Activated naive CD8-positive, alpha-beta T cell treated with anti-CD3 and anti-CD28 coated beads, Interleukin-2, amount 50 U/mL, for 16 hours (primary cell): Measurements from ENCODE around the gene WSB2.
"Not testable (repeated sequence)": the region's sequence is repeated elsewhere in the genome, so short reads cannot be mapped to it uniquely, and the experiment has no call there.

Experiments
- DNase-seq: peaks from one replicate; pipeline ENCODE4 v3.0.0-alpha.2; 2020; ENCODE audit warnings: low read depth, low spot score

Gene WSB2

DNA sequence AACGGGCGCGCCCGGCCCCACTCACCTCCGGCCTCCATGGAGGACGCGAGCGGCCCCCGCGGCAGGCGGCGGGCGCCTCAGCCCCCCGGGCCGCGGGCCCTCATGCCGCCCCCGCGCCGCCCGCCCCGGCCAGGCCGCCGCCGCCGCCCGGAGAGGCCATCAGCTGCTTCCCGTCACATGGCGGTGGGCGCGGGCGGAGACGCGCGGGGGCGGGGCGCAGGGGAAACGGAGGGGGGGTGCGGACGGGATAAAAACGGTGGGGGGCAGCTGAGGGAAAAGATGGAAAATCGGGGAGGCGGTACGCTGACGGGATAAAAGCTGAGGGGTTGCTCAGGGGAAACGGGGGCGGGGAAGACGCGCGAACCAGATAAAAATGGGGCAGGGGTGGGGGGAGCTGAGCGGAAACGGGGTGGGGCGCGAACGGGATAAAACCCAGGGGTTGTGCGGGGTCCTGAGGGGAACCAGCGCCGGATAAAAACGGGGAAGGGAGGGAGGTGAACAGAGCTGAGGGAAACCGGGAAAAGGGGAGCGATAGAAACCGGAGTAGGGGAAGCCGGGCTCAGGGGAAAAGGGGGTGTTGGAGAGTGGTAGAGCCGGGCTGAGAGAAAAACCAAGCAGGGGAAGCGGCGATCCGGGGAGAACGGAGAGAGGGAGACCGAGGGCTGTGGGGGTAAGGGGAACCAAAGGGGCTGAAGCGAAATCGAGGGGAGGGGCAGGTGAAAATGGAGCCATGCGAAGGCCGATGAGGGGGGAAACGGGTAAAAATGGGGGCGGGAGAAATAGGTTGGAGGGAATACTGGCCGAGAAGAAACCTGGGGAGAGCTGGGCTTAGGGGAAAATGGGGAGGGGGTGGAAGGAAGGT, at the start of gene WSB2:
Gene WSB2 (minus strand): TSS at position 169 of the 862 bp plus-strand sequence. CDS start 131 bp downstream, at position 38.
- DNase-seq = peak; percentile 7

DNA sequence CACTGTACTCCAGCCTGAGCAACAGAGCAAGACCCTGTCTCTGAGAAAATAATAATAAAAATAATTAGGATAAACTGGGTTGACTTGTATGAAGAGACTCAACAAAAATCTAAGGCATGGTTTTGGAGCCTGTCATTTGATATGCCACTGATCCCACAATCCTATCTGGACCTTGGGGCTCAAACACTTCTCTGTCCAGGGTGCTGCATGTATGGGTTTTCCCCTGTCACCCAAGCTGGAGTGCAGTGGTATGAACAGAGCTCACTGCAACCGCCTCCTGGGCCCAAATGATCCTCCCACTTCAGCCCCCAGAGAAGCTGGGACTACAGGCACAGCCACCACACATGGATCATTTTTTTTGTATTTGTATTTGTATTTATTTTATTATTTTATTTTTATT, 48.1 kb upstream of the WSB2 start:
- DNase-seq = no peak

DNA sequence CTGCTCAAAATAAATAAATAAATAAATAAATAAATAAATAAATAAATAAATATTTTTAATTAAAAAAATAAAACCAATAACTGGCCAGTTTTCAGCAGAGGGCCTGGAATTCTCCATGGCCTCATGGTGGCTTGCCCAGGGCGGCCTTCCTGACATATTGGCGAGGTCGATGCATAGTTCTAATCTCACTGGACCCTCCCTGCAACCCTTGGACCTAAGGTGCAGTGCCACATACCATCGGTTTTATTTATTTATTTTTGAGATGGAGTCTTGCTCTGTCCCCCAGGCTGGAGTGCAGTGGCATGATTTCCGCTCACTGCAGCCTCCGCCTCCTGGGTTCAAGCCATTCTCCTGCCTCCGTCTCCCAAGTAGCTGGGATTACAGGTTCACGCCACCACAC, 46.7 kb upstream of the WSB2 start:
- DNase-seq = no peak

DNA sequence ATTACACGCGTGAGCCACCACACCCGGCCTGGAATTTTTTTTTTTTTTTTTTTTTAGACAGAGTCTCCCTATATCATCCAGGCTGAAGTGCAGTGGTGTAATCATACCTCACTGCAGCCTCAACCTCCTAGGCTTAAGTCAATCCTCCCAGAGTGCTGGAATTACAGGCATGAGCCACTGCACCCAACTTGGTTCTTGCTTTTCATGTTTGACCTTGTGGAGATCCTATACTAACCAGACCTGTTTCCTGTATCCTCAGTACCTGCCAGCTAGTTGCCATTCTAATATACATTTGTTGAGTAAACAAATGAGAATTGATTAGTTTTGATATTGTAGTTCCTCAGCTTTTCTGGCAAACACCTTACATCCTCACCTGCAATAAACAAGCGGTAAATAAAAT, 46.0 kb upstream of the WSB2 start:
- no peak for DNase-seq

DNA sequence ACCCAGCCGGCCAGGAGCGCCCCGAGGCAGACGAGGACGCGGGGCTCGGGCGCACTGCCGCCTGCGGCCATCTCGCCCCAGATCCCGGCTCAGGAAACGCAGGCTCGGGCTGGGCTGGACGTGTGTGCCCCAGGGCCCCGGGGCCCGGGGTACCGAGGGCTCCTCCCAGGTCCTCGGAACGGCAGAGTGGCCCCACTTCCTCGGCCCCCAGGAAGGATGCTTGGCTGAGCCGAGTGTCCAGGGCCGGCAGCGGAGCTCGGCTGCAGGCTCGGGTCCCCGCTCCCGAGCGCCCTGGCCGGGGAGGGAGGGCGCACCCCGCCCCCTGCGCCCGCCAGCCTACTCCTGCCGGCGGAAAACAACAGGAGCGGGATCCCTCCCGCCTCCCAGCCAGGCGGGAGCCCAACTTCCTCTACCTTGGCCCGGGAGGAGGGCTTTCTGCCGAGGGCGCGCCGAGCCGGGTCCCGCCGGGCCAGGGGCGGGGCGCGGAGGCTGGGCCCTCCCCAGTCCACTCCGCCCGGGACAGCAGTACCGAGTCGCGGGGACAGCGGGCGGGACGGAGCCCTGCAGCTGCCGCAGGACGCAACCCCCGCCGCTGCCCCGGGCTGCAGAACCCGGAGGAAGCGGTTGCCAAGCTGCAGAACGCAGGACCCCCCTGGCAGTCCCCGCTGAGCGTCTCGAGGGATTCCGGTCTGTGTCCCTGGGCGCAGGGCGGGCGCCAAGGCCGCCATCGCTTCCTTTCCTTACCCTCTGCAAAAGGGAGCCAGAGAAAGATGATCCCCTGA, 42.8 kb upstream of the WSB2 start, which contains the start of gene VSIG10:
Gene VSIG10 (minus strand): TSS at position 411 of the 782 bp plus-strand sequence. CDS start 340 bp downstream, at position 71.
- no peak for DNase-seq

DNA sequence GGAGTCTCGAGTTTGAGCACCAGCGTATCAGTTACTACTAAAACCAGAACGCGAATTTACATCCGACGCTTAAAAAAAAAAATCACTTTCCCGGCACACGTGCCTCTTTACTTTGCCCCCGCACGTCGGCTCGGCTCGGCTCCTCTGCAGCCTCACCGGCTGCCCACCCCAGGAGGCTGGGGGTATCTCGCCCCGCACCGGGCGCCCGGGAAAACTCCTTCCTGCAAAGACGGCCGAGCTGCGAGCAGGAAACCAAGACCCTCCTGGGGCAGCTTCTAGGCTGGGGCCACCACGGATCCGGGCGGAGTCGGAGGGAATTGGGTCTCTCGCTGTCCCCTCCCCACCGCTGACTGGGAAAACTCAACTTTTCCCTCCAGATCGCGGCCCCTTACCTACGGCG, 42.2 kb upstream of the WSB2 start:
- DNase-seq = no peak

DNA sequence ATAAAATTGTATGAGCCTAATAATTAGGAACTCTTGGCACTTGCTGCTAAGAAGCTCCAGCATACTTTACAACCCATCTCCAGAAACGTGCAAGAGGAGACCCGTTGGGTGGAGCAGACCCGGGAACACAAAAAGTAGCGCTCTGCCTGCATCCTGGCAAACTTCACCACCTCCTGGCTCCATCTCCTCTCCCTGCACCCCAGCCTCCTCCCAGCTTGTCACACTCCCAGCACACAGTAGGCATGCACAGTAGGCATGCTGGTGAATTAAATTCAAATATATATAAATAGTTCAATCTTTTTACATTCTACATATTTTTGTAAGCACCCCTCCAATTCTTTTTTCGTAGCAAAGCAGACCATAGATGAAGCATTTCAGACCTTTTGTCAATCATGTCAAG, 41.6 kb upstream of the WSB2 start:
- no peak for DNase-seq

DNA sequence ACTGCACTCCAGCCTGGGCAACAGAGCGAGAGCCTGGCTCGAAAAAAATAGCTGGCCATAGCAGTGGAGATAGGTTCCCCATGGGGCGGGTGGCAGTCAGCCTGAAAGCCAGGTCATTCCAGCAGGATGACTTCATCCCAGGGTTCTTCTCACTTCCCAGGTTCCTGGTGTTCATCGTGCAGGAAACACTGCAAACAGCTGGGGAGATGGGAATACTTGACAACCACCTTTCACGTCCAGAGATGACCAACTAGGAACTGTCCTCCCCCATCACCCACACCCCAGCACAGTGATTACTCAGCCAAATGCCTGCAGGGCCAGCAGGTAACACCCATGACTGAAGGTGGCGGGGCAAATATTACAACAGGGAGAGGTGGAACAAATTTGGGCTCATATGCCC, 41.1 kb upstream of the WSB2 start:
- DNase-seq = no peak

DNA sequence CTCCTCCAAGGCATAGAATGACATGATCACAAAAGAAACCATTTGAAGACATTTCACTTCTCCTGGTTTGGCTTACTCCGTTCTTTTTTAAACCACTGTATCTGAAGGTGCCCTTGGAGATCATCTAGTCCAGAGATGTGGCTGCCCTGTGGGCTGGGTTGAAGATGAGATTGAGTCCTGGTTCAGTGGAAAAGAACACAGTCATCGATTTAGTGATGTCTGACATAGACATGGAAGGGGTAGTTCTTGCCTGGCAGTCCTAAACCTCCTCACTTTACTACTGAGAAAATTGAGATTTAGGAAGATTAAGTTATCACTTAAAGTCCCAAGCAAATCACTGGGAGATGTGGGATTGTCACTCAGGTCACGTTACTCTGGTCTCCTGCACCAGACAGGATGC, 40.1 kb upstream of the WSB2 start:
- no peak for DNase-seq

DNA sequence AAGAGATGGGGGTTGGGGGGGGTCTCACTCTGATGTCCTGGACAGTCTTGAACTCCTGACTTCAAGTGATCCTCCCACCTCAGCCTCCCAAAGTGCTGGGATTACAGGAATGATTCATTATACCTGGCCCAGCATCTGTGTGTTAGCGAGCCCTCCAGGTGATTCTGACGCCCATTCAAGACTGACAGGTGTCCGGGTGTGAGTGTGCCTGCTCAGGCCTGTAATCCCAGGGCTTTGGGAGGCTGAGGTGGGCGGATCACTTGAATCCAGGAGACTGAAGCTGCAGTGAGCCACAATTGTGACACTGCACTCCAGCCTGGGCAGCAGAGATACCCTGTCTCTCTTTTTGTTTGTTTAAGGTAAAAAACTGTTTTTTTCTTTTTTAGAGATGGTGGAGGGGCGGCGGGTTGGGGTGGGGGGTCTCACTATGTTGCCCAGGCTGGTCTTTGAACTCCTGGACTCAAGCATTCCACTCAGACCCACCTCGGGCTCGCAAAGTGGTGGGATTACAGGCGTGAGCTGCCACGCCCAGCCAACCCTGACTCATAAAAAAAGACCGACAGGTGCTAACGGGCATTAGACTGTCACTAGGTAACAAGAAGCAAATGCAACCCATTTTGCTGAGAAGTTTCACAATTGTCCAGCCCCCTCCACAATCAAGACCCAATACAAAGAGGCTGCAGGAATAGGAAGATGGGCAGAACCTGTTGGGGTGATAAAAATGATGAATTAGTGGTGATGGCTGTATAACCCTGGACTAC, 38.1 kb upstream of the WSB2 start:
- DNase-seq = no peak

DNA sequence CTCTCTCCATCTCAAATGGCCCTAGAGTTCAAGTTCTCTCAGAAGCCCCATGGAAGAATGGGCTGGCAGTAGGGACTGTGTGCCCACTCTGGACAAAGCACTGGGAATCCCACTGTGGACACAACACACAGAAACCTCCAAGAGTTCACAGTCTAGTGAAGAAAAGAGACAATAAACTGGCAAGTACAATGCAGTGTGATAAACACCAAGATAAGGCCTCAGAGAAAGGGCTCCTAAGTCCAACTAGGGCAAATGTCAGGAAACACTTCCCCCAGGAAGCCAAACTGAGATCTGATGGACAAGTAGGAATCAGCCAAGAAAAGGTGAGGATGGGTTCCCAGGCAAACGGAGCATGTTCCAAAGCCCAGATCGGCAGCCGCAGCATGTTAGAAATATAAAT, 37.4 kb upstream of the WSB2 start:
- no peak for DNase-seq

DNA sequence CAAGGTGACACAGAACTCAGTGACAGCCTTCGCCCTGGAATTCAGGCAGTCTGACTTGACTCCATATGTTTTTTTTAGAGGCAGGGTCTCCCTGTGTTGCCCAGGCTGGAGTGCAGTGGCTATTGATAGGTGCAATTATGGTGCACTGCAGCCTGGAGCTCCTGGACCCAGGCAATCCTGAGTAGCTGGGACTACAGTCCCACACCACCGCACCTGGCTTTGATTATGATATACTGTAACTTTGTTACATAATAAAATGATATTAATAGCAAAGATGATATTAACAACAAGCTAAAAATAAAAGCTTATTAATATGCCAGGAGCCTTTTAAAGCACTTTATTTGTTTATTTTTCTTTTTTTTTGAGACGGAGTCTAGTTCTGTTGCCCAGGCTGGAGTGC, 33.1 kb upstream of the WSB2 start:
- no peak for DNase-seq

DNA sequence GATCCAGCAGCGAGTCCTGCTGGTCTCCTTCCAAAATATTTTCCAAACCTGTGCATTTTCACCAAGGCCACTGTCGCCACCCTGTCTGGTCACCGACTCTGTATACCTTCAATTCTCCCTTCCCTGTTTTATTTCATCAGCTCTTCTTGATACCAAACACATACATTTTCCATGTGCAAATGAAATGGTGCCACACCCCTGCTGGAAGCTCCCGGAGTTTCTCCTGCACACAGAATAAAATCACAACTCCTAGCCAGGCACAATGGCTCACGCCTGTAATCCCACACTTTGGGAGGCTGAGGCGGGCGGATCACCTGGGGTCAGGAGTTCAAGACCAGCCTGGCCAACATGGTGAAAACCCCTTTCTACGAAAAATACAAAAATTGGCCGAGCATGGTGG, 28.8 kb upstream of the WSB2 start:
- no peak for DNase-seq

DNA sequence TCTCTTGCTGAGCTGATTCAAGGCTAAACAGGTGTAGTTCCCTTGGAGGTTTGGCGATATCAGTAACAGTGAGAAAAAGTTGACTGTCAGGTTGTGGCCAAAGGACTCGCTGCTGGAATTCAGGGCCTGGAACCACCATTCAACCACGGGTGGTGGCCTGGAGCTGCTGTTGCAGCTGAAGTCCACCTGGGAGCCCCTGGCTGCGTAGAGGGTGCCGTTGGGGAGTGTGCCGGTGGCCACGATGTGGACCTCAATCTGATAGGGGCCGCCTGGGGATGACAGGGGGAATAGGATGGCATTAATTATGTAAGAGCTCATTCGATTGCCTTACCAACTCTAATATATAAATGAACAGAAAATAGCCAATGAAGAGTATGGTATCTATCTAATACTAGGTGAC, 21.2 kb upstream of the WSB2 start:
- no peak for DNase-seq

DNA sequence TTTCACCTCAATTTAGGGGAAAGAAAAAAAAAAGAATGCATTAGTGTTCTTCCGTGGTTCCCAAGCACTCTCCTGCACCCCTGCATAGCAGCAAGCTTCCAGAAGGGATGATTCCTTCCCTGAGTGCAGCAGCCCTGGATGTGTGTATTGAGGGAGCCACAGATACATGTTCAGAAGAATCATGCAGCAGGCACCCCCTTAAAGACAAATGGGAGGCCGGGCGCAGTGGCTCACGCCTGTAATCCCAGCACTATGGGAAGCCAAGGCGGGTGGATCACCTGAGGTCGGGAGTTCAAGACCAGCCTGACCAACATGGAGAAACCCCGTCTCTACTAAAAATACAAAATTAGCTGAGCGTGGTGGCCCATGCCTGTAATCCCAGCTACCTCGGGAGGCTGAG, 20.5 kb upstream of the WSB2 start:
- not testable (repeated sequence) for DNase-seq

DNA sequence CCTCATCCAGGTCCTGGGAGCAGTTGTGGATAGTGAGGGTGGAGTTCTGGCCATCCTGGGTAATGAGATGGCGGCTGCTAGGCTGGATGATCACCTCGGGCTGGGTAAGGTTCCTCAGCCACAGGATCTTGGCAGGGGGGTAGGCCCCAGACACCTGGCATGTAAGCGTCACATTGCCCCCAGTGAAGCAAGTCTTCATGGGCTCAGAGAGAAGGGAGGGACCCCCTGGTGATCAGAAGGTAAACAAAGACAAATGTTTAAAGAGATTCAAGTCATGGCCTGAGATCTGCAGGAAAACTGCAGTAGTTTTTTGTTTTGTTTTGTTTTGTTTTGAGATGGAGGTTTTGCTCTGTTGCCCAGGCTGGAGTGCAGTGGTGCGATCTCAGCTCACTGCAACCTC, 12.8 kb upstream of the WSB2 start:
- no peak for DNase-seq

DNA sequence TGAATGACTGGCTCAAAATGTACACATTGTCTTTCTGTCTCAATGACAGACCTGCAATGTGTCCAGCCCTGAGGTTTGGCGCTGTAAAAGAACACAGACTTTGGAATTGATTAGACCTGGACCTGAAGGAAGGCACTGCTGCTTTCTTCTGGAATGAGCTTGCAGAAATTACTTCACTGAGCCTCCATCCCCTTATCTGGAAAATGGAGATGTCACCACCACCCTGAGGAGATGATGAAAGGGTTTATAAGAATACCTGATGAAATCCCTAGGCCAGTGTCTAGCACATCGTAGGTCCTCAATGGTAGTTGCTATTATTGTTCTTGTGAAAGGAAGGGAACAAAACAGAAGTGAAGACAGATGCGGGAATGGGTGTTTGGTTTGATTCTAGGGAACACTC, 9.7 kb upstream of the WSB2 start:
- no peak for DNase-seq

DNA sequence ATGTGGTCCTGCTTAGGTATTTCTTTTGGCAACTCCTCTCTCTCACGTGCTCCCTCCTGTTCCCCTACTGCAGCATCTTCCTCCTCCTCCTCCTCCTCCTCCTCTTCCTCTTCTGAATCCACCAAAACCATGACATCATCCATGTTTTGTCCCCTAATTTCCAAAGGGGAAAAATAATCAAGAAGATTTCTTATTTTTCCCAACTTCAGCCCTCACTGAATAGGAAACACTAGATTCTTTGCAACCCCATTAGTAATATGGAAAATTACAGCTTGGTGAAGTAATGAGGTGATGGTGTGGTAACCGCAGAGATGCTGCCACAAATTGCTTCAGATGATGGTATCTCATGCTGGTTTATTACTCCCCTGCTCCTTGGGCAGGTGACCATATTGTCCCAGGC, 7.5 kb upstream of the WSB2 start:
- no peak for DNase-seq

DNA sequence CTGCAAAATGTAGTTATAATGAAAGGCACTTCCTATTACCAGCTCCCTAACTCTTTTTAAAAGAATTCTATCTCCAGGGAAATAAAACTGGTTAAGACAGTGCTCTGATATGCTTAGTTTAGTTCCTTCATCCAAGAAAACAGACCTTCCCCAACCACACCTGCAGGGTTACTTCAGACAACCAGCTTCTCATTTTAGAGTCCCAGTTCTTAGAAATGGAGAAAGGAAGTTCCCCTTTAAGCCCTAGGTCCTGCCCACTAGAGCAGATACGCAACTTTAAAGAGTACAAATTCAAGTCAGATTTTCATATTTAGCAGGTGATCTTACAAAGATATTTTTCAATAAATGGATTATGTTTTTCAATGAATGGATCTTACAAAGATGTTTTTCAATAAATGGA, 4.4 kb upstream of the WSB2 start:
- no peak for DNase-seq

DNA sequence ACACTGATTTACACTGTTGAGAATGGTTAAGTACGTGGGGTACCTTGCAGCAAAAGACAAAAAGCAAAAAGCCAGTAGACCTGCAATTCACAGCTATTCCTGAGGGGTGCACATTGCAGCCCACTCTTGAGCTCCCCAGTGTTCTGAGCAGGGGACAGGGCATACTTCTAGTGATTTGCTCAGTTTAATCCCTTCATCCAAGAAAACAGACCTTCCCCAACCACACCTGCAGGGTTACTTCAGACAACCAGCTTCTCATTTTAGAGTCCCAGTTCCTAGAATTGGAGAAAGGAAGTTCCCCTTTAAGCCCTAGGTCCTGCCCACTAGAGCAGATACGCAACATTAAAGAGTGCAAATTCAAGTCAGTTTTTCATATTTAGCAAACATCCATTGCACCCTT, 3.6 kb upstream of the WSB2 start:
- DNase-seq = no peak

DNA sequence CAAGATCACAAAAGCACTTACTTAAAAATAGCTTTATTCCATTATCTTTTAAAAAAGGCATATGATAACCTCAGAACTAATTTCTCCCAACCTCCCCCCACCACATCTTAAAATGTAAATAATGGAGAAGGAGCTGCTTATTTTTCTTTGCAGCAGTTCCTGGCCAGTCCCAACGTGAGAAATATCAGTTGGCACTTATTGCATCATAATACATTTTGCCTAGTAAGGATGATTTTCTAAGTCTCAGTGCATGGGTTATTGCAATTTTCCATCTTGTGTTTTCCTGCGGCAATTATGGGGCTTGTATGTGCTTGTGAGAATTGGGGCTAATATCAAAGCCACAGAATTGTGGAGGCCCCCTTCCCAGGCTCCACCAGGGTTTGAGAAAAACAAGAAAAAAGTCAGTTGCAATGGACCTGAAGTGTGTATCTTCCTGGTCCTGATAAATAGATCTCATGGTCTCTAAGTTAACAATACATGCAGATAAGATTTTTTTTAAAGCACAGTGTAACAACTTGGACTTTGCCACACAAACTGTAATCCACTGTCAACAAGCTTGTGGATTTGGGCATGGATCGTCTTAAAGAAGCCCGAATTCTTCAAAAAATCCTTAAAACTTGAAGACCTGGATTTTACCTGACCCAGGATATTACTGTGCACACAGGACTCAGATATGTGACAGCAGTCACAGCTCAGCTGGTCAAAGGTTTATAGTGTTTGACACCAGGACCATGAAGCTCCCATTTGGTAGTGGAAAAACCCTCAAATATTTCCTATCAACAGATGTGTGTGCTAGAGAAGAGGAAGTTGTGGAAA, 2.8 kb upstream of the WSB2 start:
- no peak for DNase-seq
